NCI-H2081 (cell line): Measurements from ENCODE around the gene RAB11FIP5.
"Not testable (repeated sequence)": the region's sequence is repeated elsewhere in the genome, so short reads cannot be mapped to it uniquely, and the experiment has no call there.

ENCODE experiments used
- DNase-seq, 2 experiments: peaks; one replicate each; lab custom pipeline; 2025; lab: John Stamatoyannopoulos, UW

Gene RAB11FIP5

DNA sequence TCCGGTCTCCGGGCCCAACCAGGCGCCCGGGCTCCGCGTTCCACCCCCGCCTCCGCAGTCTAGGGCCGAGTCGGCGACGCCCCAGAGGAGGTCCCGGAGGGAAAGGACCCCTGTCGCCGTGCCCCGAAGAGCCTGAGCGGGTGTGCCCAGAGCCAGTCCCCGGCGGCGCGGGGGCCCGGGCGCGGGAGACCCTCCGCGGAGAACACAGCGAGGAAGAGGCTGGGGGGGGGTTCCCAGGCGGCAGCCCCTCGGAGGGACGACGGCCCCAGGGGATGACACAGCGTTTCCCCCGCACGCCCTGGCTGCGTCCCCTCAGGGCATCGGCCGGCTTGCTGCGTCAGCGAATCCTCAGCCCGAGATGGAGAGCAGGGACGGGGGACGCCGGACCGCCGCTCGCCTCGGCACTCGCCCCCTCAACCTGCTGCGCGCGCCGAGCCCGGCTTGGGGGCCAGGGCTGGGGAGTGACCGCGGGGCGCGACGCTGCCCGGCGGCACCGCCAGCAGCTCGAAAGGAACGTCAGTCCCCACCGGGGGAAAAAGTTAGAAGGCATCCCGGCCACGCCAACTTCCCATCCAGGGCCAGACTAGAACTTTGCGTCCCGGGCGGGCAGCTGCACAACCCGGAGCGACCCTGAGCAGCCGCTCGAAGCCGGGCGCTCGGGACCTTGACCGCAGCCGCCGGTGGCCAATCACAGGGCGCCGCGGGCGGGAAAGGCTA is 41.9 kb downstream of the RAB11FIP5 start:
- peak; percentile 31 to 37 for DNase-seq

DNA sequence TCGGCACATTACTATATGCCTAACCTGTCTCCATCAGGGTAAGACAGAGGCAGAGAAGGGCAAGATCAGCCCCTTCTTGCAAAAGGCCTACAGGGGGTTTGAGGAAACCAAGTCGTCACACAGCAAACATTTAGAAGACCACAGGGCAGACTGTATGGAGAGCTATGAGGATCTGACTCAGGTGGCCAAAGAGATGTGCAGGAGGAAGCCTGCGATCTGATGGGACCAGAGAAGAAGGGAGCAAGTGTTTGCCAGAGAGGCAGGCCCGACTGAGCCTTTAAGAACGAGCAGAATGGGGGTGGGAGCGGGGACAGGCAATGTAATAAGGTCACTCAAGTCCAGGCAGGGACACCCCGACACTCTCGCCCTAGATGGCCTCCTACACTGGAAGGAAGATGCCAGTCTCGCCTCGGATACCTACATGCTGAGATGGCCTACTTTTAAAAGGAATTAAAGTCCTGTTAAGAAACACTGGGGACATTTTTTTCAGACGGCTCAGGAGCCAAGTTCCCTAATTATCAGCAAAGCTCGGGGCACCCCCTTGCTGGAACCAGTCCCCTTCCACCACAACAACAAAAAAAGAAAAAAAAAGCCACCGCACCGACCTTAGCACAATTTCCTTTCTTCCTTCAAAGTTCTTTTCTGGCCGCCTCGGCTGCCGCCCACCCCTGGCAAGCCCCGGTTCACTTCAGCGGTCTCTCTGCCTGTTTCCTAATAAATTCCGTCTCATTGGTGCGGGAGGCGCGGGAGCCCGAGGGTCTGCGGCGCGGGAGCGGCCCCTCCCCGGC is 42.7 kb downstream of the RAB11FIP5 start:
- no peak for DNase-seq

DNA sequence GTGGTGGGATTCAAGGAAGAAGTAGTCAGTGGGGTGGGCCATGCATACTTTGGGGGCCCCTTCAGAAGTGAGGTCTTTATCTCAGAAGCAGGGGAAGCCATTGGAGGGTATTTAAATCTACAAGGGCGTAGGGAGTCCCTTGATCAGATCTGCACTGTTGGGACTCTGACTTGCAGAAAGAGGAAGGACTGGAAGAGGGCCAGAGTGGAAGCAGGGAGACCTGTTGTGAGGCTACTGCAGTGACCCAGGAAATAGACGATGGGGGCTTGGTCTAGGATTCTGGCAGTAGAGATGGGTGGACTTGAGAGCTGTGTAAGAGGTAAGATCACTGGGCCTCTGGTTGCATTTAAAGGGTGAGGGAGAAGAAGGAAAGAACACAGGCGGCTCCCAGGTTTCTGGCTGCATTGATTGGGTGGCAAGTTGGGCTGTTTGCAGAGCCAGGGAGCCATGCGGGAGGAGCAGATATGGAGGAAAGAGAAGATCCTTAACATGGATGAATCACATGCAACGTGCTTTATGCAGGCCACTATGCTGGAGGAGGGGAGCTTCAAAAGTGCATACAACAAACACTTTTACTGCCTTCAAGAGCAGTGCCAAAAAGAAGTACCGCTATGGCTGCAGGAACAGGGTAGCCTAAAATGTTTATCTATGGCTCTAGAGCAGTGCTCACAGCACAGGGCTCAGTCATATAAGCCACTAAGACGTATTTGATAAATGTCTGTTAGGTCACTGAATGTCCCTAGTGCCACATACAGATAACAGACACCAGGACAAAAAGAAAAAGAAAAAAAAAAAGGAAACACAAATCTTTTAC is 43.5 kb downstream of the RAB11FIP5 start:
- no peak for DNase-seq

DNA sequence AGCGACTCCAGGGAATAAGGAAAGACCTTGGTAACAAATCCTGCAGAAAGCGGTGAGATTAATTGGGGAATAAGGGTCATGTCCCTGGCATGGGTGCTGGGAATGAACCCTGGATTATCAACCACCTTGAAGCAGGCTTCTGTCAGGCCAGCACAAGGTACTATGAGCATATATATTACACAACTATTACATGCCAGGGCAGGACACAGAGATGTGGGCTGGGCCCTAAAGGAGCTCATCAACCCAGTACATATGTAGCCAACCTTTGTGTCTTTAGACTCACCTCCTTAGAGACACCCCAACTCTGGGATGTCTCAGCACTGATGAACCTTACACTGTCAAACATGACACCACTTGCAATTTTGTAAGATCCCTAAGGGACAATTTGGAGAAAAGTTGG is 44.6 kb downstream of the RAB11FIP5 start:
- no peak for DNase-seq

DNA sequence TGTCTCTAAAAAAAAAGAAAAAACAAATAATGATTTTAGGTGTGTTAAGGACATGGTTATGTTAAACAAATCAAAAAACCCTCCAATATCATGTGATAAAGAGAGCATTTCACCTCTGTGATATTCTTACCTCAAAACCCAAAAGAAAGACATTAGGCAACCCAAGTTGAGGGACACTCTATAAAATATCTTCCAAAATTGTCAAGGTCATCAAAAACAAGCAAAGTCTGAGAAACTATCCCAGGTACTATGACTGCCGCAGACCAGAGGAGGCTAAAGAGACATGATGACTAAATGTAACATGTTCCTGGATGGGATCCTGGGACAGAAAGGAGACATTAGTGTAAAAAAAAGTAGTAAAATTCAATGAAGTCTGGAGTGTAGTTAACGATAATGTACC is 45.7 kb downstream of the RAB11FIP5 start:
- DNase-seq: no peak

DNA sequence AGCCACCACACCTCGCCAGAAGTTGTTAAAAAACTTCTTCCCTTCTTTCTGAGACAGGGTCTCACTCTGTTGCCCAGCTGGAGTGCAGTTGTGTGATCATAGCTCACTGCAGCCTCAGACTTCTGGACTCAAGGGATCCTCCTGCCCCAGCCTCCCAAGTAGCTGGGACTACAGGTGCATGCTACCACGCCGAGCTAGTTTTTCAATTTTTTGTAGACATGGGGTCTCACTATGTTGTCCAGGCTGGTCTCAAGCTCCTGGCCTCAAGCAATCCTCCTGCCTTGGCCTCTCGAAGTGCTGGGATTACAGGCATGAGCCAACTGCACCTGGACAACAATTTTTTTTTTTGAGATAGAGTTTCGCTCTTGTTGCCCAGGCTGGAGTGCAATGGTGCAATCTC is 47.7 kb downstream of the RAB11FIP5 start:
- not testable (repeated sequence) for DNase-seq

DNA sequence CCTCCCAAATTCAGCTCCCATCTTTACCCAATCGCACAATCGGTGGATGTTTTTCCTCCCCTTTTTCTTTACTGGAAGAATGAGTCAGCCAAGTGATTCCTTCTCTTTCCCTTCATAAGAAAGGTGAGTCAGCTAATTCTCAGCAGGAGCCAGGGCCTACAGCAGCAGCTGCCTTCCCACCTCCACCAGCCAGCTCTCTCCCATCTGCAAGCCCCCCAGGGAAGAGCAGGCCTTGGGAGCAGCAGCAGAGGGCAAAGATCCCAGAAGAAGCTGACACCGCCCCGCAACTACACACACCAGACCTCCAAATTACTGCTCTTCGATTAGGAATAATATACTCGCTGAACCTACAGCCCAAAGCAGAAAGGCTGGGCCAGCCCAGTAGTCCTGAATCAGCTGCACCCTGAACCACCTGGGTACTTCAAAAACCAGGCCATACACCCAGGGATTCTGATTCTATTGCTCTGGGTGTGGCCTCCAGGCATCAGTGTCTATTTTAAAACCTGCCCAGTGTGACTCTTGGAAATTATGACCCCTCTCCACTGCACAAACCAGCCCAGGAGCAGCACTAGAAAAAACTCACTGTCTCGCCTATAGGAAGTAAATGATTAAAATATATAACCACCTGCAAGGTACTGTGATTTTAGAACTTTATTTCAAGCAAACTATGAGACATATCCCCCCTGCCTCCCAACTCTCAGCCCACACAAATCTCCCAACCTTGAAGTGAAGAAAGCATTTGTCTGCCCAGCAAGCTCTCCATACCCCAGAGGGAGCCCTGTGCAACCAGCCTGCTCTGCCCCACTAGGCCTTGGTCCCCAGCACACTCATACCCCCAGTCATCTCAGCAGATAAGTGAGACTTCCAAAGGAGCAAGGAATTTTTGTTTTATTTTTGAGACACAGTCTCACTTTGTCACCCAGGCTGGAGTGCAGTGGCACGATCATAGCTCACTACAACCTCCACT is 48.6 kb downstream of the RAB11FIP5 start:
- no peak for DNase-seq

DNA sequence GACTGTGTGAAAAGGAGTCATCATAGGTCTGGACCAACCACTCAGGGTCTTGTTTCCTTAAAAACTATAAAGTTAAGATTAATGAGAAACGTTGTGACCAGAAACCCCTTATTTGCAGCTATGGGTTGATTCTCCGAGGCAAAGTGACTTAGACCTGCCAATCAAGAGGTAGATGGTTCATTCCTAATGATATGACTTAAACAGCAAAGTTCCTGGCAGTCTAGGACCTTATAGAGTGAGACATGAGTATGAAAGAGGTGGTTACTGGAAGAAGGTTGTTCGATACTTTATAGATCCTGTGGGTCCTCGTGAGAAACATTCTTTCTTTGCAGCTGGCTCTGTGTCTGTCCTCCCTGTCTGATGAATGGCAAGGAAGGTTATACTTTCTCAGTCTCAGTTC is 49.3 kb downstream of the RAB11FIP5 start:
- no peak for DNase-seq

DNA sequence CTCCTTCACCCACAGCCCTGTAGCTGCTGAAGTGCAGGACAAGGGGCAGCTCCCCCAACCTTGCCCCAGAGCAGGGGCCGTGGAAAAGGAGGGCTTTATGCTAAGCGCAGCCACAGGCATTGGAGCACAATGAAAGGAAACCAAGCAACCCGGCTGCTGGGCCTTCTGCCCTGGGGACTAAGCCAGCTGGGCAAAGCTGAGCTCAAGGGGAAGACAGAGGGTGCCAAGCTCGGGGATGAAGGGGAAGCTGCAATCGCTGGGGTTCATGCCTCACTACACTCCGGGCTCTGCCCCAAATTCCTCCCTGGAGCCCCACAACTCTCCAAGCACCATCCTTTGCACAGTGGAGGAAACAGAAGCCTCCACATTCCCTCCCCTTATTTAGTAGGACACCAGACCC is 53.6 kb downstream of the RAB11FIP5 start:
- DNase-seq: no peak

DNA sequence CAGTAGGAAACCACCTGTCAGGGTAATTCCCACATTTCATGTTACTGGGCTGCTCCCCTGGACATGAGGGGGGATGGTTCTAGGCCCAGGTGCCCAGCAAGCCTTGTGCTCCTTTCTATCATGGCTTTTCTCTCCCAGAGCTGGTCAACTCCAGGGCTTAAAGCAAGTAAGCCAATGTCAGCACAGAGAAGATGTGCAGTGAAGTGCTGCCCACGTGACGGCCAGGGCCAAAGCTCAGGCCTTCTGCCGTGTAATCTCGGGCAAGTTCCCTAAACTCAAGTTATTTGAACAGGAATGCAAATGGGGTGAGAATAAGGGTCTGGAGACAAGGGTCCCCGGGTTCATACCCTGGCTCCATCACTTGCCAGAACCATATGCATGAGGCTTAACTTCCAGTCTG is 57.8 kb downstream of the RAB11FIP5 start:
- DNase-seq: no peak

DNA sequence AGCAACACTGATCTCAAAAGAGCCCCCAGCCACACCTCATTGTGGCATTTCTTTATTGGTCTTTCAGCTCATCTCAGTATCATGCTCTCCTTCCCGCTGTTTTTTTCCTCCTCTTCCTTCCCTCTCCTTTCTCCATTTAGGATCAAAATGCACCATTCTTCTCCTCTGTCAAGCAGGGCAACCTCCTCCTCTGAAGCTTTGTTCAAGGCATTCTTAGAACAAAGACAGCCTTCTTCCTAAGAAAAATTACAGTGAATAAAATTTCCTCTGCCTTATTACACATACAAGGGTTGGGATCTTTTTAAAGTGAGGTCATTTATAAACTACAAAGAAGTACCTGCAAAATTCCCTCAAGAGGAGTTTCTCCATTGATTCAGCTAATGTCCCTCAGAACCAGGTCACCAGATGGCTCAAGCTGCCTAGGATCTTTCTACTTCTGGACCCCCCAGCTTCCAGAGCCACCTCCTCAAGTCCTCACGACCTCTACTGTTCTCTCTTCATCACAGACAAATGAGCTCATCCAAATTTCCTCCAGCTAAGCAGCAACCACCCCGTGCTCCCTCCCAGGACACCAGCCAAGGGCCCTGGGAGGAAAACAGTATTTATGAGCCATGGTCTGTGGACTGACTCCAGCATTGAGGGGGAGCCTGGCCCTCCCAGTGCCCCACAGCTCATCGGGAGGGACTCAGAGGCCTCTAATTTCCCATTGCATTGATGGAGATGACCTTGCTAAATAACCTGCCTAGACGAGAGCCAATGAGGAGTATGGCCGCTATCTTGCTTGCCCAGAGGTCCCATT is 59.2 kb downstream of the RAB11FIP5 start:
- DNase-seq: no peak

DNA sequence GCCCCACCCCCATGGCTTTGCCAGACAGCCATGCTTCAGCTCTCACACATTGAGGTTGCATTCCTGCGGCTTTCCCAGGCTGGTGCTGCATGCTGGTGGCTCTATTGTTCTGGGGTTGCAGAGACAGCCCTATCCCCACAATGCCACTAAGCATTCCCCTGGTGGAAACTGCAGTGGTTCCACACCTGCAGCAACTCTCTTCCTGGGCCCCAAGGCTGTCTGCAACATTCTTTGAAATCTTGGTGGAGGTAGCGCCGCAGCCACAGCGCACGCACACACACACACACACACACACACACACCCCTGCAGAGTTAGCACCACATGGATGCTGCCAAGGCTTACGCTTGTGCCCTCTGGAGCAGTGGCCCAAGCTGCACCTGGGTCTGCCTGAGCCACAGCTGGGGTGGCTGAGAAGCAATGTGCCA is 62.6 kb downstream of the RAB11FIP5 start:
- DNase-seq: no peak

DNA sequence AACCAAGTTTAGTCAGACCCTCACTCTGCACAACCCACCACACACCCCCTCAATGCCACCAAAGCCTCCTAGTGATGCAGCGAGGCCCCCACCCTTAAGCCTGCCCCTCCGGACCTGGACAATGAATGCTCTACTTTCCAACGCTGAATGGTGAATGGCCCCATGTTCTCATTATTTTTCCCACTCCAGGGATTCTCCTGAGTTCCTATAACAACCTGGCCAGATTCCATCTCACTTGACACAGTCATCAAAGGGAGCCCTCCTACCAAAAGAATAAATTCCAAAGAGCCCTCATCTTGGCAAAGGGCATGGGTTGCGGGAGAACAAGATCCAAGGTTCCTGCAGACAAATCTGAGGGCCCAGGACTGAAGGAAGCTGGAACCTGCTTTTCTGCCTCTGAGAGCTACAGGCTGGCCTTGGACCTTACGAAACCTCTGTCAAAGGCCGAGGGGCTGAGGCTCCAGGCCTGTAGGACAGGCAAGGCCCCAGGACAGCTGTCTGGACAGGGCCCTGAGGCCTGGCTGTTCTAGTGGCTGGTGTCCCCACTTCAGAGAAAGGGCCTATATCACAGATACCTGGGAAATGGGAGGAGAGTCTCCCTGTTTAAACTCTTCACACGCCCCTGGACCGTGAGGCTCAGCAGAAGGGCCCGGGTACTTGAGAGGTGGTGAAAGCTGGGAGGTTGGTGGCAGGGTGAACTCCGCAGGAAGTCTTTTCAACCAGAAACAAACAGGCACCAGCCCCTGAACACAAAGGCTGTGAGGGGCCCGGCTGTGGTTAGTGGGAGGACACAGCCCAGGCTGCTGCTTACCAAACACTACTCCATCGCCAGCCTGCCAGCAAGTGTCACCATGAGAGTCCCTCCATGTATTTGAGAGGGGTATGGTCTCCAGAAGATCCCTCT is 68.6 kb downstream of the RAB11FIP5 start:
- DNase-seq: no peak

DNA sequence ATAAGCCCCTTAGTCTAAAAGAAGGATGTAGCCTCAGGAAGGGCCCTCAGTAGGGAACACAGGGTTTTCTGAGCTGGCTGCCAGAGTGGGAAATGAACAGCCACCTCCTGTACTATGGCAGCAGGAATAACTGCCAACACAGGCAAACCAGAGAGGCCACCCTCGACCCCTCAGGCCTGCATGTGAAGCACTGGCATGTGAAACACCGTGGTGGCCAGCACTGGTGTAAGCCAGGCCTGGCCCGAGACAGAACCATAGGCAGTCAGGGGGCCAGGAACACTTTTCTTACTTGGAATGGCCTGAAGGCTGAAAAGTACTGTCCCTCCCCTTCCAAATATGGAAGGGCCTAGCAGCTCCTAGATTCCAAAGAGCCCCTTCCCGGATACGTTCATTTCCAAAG is 69.5 kb downstream of the RAB11FIP5 start:
- no peak for DNase-seq

DNA sequence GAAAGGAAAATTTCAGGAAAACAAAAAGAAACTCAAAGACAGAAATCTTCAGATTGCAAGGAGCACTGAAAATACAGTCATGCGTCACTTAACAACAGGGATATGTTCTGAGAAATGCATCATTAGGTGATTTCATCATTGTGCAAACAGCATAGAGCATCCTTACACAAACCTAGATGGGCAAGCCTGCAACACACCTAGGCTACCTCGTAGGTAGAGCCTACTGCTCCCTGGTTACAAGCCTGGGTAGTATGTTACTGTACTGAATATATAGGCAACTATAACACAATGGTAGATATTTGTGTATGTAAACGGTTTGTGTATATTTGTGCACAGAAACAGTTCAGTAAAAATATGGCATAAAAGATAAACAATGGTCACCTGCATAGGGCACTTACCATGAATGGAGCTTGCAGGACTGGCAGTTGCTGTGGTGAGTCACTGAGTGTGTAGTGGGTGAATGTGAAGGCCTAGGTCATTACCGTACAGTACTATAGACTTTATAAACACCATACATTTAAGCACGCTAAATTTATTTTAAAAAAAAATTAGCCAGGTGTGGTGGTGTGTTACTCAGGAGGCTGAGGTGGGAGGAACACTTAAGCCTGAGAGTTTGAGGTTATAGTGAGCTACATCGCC is 74.7 kb downstream of the RAB11FIP5 start:
- DNase-seq: no peak

DNA sequence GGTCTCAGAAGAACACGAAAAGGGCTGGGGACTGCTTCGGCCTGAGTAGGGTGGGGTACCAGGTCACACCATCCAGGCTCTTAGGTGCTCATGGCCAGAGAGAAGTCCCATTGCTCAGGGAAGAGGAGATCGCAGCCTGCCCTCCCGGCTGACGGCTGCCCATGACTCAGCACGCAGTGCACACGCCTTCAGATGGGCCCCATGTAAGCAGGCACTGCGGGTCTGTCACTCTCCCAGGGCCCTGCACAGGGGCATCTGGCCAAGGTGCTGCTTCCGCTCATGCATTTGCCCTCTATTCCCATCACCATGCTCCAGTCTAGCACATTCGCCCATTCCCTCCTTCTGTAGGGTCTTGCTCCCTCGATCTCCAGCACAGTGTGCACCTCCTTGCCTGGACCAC is 76.0 kb downstream of the RAB11FIP5 start:
- no peak for DNase-seq

DNA sequence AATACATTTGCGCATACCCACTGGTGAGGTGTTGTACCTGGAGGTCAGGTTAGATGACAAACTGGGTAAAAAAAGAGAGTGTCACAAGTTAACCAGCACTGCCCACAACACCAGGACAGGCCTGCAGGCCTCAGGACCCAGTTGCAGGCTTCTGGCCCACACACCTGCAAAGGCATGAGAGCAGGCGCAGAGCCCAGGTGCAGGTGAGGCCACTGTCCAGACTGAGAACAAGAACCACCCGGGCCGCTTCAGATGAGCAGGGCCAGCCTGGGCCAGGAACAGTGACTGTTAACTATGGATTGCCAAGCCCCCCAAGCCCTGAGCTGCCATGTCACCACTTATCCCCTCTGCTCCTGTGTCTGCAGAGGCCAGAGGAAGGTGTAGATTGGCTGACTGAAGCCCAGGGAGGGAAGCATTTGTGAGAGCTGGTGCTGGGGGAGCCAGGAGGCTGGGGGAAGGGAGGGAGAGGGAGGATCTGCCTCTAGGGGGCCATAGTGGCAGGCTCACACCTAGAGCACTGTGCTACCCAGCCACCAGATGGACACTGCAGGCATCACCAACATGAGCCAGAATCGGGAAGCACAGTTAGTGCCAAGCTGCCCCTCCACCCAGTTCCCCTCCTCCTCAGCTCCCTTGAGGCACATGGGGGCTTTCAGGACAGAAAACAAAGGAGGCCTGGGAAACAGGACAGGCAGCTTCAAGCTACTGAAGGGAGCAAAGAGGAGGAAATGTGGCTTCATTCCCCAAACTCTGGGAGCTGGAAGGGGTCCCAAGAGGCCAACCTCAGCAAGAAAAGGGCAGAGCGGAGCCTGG is 76.6 kb downstream of the RAB11FIP5 start:
- no peak for DNase-seq

DNA sequence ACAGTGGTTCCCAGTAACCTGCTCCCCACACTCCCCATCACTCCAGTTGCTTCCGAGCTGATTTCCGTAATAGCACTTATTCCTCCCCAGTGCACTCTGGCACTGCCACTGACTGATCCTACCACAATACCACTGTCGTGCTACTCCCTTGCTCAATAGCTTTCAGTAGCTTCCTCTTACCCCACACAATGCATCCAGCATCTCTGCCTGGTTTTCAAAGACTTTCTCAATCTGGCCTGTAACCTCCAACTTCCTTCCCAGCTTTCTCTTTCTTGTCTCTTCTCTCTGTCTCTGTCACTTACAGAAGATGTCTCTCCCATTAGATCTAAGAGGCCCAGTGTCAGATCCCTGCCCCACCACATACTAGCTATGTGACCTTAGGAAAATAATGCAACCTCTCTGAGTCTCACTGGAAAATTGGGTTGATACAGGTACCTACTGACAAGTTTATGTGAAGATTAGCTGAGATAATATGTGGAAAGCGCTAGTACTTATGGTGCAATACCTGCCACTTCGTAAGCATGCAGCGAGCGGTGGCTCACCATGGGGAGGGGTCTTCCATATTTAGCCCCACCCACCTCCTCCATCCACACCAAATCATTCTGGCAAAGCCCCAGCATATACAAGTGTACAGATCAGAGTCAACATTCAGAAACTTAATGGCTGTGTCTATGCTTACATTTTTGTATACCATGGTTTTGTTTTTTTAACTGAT is 77.9 kb downstream of the RAB11FIP5 start:
- DNase-seq: no peak
